ENCODE results near the gene KLRK1.

The KLRK1 gene

GRCh38 chr12:10363914-10364814 is 25.7 kb downstream of the KLRK1 start (continued):
- TF ChIP-seq ZNF280C (tag by site-specific recombination; IDR thresholded peaks at IDR 0.05): no peak
- TF ChIP-seq ZNF449 (tag by site-specific recombination; IDR thresholded peaks at IDR 0.05): no peak
- 0 out of 2 replicates have a peak, but pooled peaks have one; percentile 53 for TF ChIP-seq PRDM2 (tag by site-specific recombination; IDR thresholded peaks at IDR 0.05; ENCODE audit: borderline replicate concordance)
- peak; percentile 63; the same call in 1 of the 2 replicates for TF ChIP-seq ZFP37 (tag by site-specific recombination; IDR thresholded peaks at IDR 0.05)
- no peak for TF ChIP-seq ZNF211 (tag by site-specific recombination; IDR thresholded peaks at IDR 0.05; ENCODE audit: low read depth)
- peak; percentile 96 for TF ChIP-seq ZBTB20 (tag by site-specific recombination; IDR thresholded peaks at IDR 0.05)
- no peak for TF ChIP-seq GLI4 (tag by site-specific recombination; IDR thresholded peaks at IDR 0.05)
- no peak for TF ChIP-seq ZSCAN23 (tag by site-specific recombination; IDR thresholded peaks at IDR 0.05)
- TF ChIP-seq ZNF510 (tag by site-specific recombination; IDR thresholded peaks at IDR 0.05; ENCODE audit: insufficient replicate concordance): no peak
- TF ChIP-seq ZBTB26 (tag by site-specific recombination; optimal IDR thresholded peaks at IDR 0.05): peak; percentile 17
- TF ChIP-seq ZNF10 (tag by site-specific recombination; IDR thresholded peaks at IDR 0.05): peak; percentile 66; the same call in 1 of the 2 replicates
- TF ChIP-seq KLF16 (tag by site-specific recombination; IDR thresholded peaks at IDR 0.05): no peak
- TF ChIP-seq ZNF704 (tag by site-specific recombination; IDR thresholded peaks at IDR 0.05): no peak
- no peak for TF ChIP-seq ZNF580 (tag by site-specific recombination; IDR thresholded peaks at IDR 0.05)
- TF ChIP-seq ZFP41 (tag by site-specific recombination; IDR thresholded peaks at IDR 0.05; ENCODE audit: borderline replicate concordance): no peak
- TF ChIP-seq ZNF132 (tag by site-specific recombination; IDR thresholded peaks at IDR 0.05; ENCODE audit: borderline replicate concordance): no peak
- TF ChIP-seq FEZF1 (tag by site-specific recombination; IDR thresholded peaks at IDR 0.05): no peak
- TF ChIP-seq ZNF626 (tag by site-specific recombination; IDR thresholded peaks at IDR 0.05): no peak
- no peak for TF ChIP-seq ZNF791 (tag by site-specific recombination; IDR thresholded peaks at IDR 0.05)
- no peak for TF ChIP-seq ZNF837 (tag by site-specific recombination; IDR thresholded peaks at IDR 0.05)
- no peak for TF ChIP-seq ZNF555 (tag by site-specific recombination; conservative IDR thresholded peaks at IDR 0.05)
- no peak for TF ChIP-seq ZNF280D (tag by site-specific recombination; IDR thresholded peaks at IDR 0.05)
- no peak for TF ChIP-seq ZNF571 (tag by site-specific recombination; IDR thresholded peaks at IDR 0.05)

Measured in HEK293 (cell line).